Tibial nerve (tissue), 4 donors: ENCODE measurements around the gene EYA4.

Experiments used
- EP300 ChIP-seq, 2 donors: sonication (generic); formaldehyde crosslinking; IDR thresholded peaks; one replicate each; pipeline ENCODE4 v1.6.1; 2017; ENCODE audit warnings: antibody characterized with exemption in 2 of 2, mild to moderate bottlenecking in 1 of 2
- TF ChIP-seq, protein P1 (sequence below), 5 experiments: fragments of 200-600 bp in 3 of 5; fragments of 450-650 bp in 2 of 5; sonication (generic) in 3 of 5; IDR thresholded peaks; one replicate each; pipeline ENCODE4 v1.5.1; 2016 to 2019; ENCODE audit warnings: antibody characterized with exemption in 5 of 5, mild to moderate bottlenecking in 3 of 5, moderate library complexity in 2 of 5

DNA sequence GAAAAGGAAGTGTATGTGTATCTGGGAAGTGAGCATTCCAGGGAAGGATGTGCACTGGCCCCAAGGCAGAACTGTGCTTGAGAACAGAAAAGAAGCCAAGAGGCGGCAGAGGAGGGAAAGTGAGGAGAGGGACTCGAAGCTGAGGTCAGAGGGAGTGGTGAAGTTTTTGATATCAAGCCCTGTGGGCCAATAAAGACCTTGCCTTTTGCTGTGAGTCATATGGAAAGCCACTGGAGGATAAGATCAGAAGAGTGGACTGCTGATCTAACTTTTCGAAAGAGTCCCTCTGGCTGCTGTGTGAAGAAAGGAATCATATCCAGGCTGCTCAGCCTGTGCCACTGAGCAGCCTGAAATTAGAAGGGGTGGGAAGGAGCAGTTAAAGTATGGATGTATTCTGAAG lies 99.4 kb downstream of the EYA4 start:
- TF ChIP-seq EP300 (IDR thresholded peaks at IDR 0.05) = no peak
- TF ChIP-seq, protein P1, sequence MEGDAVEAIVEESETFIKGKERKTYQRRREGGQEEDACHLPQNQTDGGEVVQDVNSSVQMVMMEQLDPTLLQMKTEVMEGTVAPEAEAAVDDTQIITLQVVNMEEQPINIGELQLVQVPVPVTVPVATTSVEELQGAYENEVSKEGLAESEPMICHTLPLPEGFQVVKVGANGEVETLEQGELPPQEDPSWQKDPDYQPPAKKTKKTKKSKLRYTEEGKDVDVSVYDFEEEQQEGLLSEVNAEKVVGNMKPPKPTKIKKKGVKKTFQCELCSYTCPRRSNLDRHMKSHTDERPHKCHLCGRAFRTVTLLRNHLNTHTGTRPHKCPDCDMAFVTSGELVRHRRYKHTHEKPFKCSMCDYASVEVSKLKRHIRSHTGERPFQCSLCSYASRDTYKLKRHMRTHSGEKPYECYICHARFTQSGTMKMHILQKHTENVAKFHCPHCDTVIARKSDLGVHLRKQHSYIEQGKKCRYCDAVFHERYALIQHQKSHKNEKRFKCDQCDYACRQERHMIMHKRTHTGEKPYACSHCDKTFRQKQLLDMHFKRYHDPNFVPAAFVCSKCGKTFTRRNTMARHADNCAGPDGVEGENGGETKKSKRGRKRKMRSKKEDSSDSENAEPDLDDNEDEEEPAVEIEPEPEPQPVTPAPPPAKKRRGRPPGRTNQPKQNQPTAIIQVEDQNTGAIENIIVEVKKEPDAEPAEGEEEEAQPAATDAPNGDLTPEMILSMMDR (IDR thresholded peaks at IDR 0.05) = no peak
